Smooth muscle cell (in vitro differentiated cells): ENCODE results near the gene XRCC4. TPM values are rescaled to one million over a fixed set of nuclear protein-coding genes. Genes with fewer than 3 reads are reported as not detected.
A peak's percentile ranks its signal among the peaks of the same experiment; 100 is the strongest.

Experiments
- DNase-seq: peaks from one replicate; lab custom pipeline; 2025; ENCODE audit not compliant: unreplicated experiment; lab: John Stamatoyannopoulos, UW
- H2AFZ ChIP-seq: fragments of 200-600 bp; sonication (generic); 2 replicates; pipeline ENCODE4 v1.6.0; 2016; ENCODE audit warnings: antibody characterized with exemption, low read depth, mild to moderate bottlenecking
- H3F3A ChIP-seq: fragments of 200-600 bp; sonication (generic); 2 replicates; pipeline ENCODE4 v1.6.0; 2017; ENCODE audit warnings: antibody characterized with exemption, low read depth
- H3K27ac ChIP-seq: fragments of 200-600 bp; sonication (generic); 2 replicates; pipeline ENCODE4 v1.5.1; 2016; ENCODE audit warnings: low read depth, mild to moderate bottlenecking
- H3K27me3 ChIP-seq: fragments of 200-600 bp; sonication (generic); 2 replicates; pipeline ENCODE4 v1.6.1; 2016; ENCODE audit warnings: low read depth, mild to moderate bottlenecking
- H3K36me3 ChIP-seq: fragments of 200-600 bp; sonication (generic); 2 replicates; pipeline ENCODE4 v1.5.1; 2016; ENCODE audit warnings: low read depth
- H3K4me1 ChIP-seq: fragments of 200-600 bp; sonication (generic); 2 replicates; pipeline ENCODE4 v1.5.1; 2016; ENCODE audit warnings: low read depth
- H3K4me2 ChIP-seq: fragments of 200-600 bp; sonication (generic); 2 replicates; pipeline ENCODE4 v1.6.0; 2016; ENCODE audit warnings: mild to moderate bottlenecking
- H3K4me3 ChIP-seq: fragments of 200-600 bp; sonication (generic); 2 replicates; pipeline ENCODE4 v1.5.1; 2016; ENCODE audit warnings: mild to moderate bottlenecking
- H3K79me2 ChIP-seq: fragments of 200-600 bp; sonication (generic); 2 replicates; pipeline ENCODE4 v1.6.0; 2016; ENCODE audit warnings: low read depth, mild to moderate bottlenecking
- H3K9ac ChIP-seq: fragments of 200-600 bp; sonication (generic); 2 replicates; pipeline ENCODE4 v1.6.0; 2016; ENCODE audit warnings: low read depth
- H3K9me3 ChIP-seq: fragments of 200-600 bp; sonication (generic); replicated peaks from 2 replicates; pipeline ENCODE4 v1.5.1; 2016; ENCODE audit warnings: low read depth
- H4K20me1 ChIP-seq: fragments of 200-600 bp; sonication (generic); 2 replicates; pipeline ENCODE4 v1.6.0; 2016; ENCODE audit warnings: low read depth
- CTCF ChIP-seq: fragments of 200-600 bp; sonication (generic); IDR thresholded peaks from 2 replicates; pipeline ENCODE4 v1.5.1; 2017; ENCODE audit warnings: borderline replicate concordance, mild to moderate bottlenecking, antibody characterized with exemption; ENCODE audit not compliant: insufficient read depth, poor library complexity, severe bottlenecking
- WGBS: methylation state at CpG from one replicate; pipeline ENCODE4 v1.1.7; 2016; ENCODE audit warnings: low lambda C conversion rate; 5-methylcytosine and 5-hydroxymethylcytosine counted together
- polyA plus RNA-seq: library from polyadenylated mRNA; unstranded; fragments of >200 nt; fragmentation: Nextera tagmentation; extraction: Ambion mirVana; gene quantifications from 2 replicates; pipeline ENCODE4 v1.2.1, GENCODE V29; 2016
- total RNA-seq: library from RNA; depleted of rRNA; stranded (reverse); fragments of >200 nt; gene quantifications from 2 replicates; pipeline ENCODE4 v1.2.3, GENCODE V29; 2014

Gene XRCC4
- total and polyA plus RNA-seq, 2 experiments from 2014 or later, result 98.1 to 110 TPM

- TF ChIP-seq CTCF, result no peak
- peaks cover 39% of the 10 kb centered on the region for H3K4me1 ChIP-seq
- WGBS, result 7% methylated on average over 3 of the region's 3 CpGs
Measured at GRCh38 chr5:83034036-83034435, 43.3 kb upstream of the XRCC4 start.

DNA sequence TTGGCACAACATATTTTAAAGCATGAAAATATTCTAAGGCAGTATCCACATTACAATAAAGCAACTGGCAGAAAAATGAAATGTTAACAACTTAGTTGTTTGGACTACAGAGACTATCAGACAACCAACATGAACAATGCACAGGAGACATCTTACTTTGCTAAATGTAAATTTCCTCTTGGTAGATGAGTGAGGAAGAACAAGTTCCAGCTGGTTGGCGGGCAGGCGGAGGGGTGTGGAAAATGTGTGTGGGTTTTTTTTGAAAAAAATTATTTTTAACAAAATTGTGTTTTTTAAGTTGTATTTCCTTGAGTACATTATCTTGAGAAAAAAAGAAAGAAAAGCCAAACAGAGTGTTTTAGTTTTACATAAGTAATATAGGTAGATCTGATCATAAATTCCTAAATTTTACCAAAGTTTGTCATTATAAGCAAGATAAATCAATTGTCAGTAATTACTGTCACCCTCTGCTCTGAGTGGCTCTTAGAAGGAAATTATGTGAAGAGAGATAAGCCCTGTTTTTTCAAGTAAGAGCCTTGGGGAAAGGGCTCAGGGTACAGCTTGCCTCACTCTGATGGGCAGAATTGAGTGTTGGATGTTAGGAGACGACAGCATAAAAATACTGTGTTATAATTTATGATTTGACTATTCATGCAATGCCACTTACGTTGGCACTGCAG, 42.7 kb upstream of the XRCC4 start:
- H3K36me3 ChIP-seq, result no peaks in the 10 kb centered on the region
- no peaks in the 10 kb centered on the region for H3K79me2 ChIP-seq
- H3K9me3 ChIP-seq, result no peaks in the 10 kb centered on the region
- no peak overlapping the region for H2AFZ ChIP-seq
- H3F3A ChIP-seq, result no peaks in the 10 kb centered on the region
- no peaks in the 10 kb centered on the region for H3K27me3 ChIP-seq
- peak overlapping the region; percentile 0 for H3K27ac ChIP-seq
- WGBS, result 76% methylated on average over 4 of the region's 4 CpGs
- peak overlapping the region; percentile 32 for H3K4me2 ChIP-seq
- H3K4me1 ChIP-seq, result peaks cover 39% of the 10 kb centered on the region
- TF ChIP-seq CTCF, result no peak
- no peak overlapping the region for H3K9ac ChIP-seq
- DNase-seq, result no peak
- H3K4me3 ChIP-seq, result no peak overlapping the region
- no peaks in the 10 kb centered on the region for H4K20me1 ChIP-seq

More at GRCh38 chr5:83034036-83034435, 43.3 kb upstream of the XRCC4 start:
- Histone ChIP-seq H3F3A (no peaks in the 10 kb centered on the region), H3K27ac (peak overlapping the region; percentile 0), H3K36me3 (no peaks in the 10 kb centered on the region), H3K9me3 (no peaks in the 10 kb centered on the region), H3K4me3 (no peak overlapping the region), H3K9ac (no peak overlapping the region), H3K4me2 (peak overlapping the region; percentile 32), H2AFZ (no peak overlapping the region), H3K27me3 (no peaks in the 10 kb centered on the region), H4K20me1 (no peaks in the 10 kb centered on the region), H3K79me2 (no peaks in the 10 kb centered on the region)
- no peak for DNase-seq

DNA sequence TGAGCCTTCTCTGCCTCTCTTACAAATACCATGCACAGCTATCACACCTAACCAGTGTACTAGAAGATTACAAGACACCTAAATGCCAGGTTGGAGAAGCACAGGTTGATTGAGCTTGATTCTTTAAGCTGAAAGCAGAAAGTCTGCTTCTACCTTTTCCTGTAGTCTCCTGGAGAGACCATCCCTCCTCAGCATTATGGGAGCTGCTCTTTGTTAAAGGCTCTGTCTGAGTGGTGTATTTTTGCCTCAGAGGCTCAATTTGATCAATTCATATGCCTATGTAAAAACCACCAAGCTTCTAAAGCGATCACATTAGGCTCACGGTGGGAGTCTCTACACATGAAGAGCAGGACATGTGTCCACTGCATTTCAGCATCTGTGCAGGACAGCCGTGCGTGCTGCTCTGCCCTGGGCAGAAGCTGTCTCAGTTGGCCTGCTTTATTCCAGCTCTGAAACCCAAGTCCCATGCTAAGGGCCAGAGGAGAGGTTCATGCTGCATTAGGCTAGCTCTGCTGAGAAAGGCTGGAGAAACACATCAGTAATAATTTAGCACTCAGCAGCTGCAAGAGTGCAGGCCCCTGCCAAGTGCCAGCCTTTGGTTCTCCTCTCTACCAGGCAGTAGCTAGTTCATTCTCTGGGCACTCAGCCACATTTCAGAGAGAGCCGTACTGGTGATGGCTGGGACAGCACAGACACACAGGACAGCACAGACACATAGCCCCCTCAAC, 41.8 kb upstream of the XRCC4 start:
- H3K4me2 ChIP-seq, result no peak overlapping the region
- TF ChIP-seq CTCF, result no peak
- H3K4me3 ChIP-seq, result no peak overlapping the region
- H3K27me3 ChIP-seq, result no peaks in the 10 kb centered on the region
- peaks cover 39% of the 10 kb centered on the region for H3K4me1 ChIP-seq
- WGBS, result 79% methylated on average over 5 of the region's 5 CpGs
- H3K9ac ChIP-seq, result no peak overlapping the region
- H3F3A ChIP-seq, result no peaks in the 10 kb centered on the region
- no peak for DNase-seq
- no peaks in the 10 kb centered on the region for H3K36me3 ChIP-seq
- H2AFZ ChIP-seq, result no peak overlapping the region
- H4K20me1 ChIP-seq, result no peaks in the 10 kb centered on the region
- H3K79me2 ChIP-seq, result no peaks in the 10 kb centered on the region
- H3K27ac ChIP-seq, result peak overlapping the region; percentile 9
- H3K9me3 ChIP-seq, result no peaks in the 10 kb centered on the region
